ENCODE data around the gene PTPRN.
"Not testable (repeated sequence)": the region's sequence is repeated elsewhere in the genome, so short reads cannot be mapped to it uniquely, and the experiment has no call there.

The PTPRN gene

DNA sequence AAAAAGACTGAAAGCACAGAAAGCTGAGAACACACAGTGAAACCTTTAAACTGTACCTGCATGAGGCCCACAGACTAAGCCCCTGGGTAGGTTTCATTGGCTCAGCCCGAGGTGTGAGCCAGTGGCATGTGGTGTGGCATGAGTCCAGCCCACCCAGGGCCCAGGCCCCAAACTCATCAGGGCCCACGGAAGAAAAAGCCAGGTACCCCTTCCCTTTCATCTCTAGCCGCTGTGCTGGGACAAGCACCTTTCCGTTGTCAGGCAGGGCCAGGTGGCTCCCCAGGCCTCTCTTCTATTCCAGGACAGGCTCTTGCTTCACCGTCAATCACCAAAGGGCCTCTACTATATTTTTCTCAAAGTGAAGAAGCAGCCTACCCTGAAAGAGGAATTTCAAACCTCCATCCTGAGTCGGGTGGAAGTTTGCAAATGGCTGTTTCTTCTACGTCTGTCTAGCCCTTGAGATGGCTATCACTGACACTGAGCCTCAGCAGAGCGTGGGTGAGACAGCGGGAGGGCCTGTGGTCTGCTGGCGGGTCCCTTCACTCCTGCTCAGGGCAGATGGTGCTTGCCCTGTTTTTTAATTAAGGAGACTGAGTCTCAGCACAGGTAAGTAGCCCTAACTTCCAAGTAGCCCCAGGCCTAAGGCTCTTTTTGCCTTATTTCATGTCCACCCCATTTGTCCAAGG, 21.5 kb downstream of the PTPRN start:
- H3K36me3 ChIP-seq (ENCODE audit: control insufficient read depth, insufficient read depth, low read length), result no peaks in the 10 kb centered on the region
- no peak overlapping the region for H3K4me3 ChIP-seq (ENCODE audit: insufficient read depth, low read depth, low read length)
- H3K4me1 ChIP-seq (ENCODE audit: control insufficient read depth, insufficient read depth, low read length), result peaks cover 8% of the 10 kb centered on the region
- H3K9me3 ChIP-seq (ENCODE audit: control insufficient read depth, low read length), result no peaks in the 10 kb centered on the region
- no peak overlapping the region for H3K27ac ChIP-seq (ENCODE audit: insufficient read depth, low read depth, low read length, poor library complexity, severe bottlenecking)
- 91 to 93% methylated on average over 10 of the region's 10 CpGs for WGBS, 2 experiments
- H3K27me3 ChIP-seq (ENCODE audit: control insufficient read depth, insufficient read depth, low read length, poor library complexity, severe bottlenecking), result no peaks in the 10 kb centered on the region

DNA sequence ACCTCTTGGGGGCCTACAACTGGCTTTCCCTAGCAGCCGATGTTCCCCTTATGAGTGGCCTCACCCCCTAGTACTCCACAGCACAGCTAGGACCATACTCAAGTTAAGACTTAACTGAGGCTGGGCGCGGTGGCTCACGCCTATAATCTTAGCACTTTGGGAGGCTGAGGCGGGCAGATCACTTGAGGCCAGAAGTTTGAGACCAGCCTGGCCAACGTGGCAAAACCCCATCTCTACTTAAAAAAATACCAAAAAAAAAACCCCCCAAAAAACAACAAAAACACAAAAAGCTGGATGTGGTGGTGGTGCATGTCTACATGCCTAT, 22.1 kb downstream of the PTPRN start:
- not testable (repeated sequence) for H3K9me3 ChIP-seq (ENCODE audit: control insufficient read depth, low read length); H3K4me1 ChIP-seq (ENCODE audit: control insufficient read depth, insufficient read depth, low read length); H3K4me3 ChIP-seq (ENCODE audit: insufficient read depth, low read depth, low read length); H3K27ac ChIP-seq (ENCODE audit: insufficient read depth, low read depth, low read length, poor library complexity, severe bottlenecking); H3K36me3 ChIP-seq (ENCODE audit: control insufficient read depth, insufficient read depth, low read length); H3K27me3 ChIP-seq (ENCODE audit: control insufficient read depth, insufficient read depth, low read length, poor library complexity, severe bottlenecking)
- WGBS, 2 experiments, result 89 to 94% methylated on average over 5 to 6 of the region's 6 CpGs

DNA sequence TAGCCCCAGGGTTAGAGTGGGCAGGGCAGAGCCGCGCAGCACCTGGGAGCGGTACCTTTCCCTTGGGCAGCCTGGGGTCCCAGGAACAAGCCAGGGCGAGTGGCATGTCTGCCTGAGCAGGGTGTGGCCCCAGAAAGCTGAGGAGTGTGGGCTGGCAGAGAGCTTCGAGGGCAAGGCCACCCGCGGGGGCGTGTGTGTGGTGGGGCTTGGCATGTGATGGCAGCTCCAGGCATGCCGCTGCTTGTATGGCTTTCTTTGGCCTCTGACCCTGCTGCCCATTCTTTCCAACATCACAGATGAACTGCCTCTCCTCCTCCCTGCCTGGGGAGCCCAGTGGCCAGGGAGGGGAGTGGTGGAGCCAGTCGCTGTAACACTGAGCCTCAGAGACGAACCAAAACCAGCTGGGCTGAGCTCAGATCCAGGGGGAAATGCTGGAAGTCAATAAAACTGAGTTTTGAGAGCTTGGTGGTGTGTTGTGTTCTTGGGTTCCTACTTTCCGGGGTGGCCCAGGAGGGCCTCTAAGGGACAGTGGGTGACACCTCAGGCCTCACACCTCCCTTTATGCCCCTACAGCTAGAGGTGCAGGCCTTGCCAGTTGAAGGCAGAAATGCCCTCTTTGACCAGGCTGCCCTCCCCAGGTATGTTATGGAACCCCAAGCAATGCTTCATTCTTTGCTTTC, 22.6 kb downstream of the PTPRN start:
- H3K36me3 ChIP-seq (ENCODE audit: control insufficient read depth, insufficient read depth, low read length), result peaks cover 3% of the 10 kb centered on the region
- peaks cover 8% of the 10 kb centered on the region for H3K4me1 ChIP-seq (ENCODE audit: control insufficient read depth, insufficient read depth, low read length)
- no peaks in the 10 kb centered on the region for H3K27me3 ChIP-seq (ENCODE audit: control insufficient read depth, insufficient read depth, low read length, poor library complexity, severe bottlenecking)
- no peak overlapping the region for H3K27ac ChIP-seq (ENCODE audit: insufficient read depth, low read depth, low read length, poor library complexity, severe bottlenecking)
- H3K4me3 ChIP-seq (ENCODE audit: insufficient read depth, low read depth, low read length), result no peak overlapping the region
- 87 to 92% methylated on average over 12 of the region's 12 CpGs for WGBS, 2 experiments
- H3K9me3 ChIP-seq (ENCODE audit: control insufficient read depth, low read length), result no peaks in the 10 kb centered on the region

DNA sequence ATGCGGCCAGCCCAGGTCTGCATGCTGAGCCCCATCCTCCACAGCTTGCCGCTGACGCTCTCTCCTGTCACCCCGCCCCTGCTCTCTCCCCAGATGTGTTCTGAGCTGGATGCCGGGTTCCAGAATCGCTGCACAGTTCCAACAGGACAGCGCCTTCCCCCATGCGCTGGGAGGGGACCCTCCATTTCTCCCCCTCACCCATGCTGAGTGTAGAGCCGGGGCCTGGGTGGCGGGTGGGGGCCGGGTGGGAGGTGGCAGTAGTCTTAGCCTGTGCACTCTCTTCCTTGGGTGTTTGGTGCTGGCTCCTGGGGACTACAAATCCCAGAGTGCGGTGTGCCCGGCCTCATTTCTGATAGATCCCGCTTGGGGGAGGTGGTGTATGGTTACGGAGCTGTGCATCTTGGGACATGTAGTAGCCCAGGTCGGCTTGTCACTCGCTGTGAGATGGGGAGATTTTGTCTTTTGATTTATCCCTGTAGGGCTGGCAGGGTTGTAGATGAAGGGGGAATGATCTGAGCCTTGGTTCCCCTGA, 23.2 kb downstream of the PTPRN start:
- peaks cover 4% of the 10 kb centered on the region for H3K36me3 ChIP-seq (ENCODE audit: control insufficient read depth, insufficient read depth, low read length)
- no peak overlapping the region for H3K27ac ChIP-seq (ENCODE audit: insufficient read depth, low read depth, low read length, poor library complexity, severe bottlenecking)
- WGBS, 2 experiments, result 55 to 62% methylated on average over 17 of the region's 17 CpGs
- peaks cover 8% of the 10 kb centered on the region for H3K4me1 ChIP-seq (ENCODE audit: control insufficient read depth, insufficient read depth, low read length)
- H3K9me3 ChIP-seq (ENCODE audit: control insufficient read depth, low read length), result no peaks in the 10 kb centered on the region
- H3K4me3 ChIP-seq (ENCODE audit: insufficient read depth, low read depth, low read length), result no peak overlapping the region
- H3K27me3 ChIP-seq (ENCODE audit: control insufficient read depth, insufficient read depth, low read length, poor library complexity, severe bottlenecking), result no peaks in the 10 kb centered on the region

DNA sequence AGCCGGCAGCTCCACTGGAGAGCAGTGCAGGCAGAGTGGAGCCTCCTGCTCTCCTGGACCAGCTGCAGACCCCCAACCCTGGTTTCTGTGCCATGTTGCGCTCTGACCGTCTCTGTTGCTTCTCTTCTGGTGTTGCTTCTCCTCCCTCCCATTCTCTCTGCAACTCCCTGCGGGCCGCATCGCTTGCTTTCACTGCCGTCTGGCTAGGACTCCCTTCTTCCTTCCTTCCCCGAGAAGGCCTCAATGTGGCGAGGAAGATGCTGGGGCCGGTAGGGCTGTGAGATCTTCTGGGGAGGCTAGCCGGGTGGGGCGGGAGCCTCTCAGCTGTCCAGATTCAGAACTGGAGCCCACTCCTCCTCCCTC, 23.8 kb downstream of the PTPRN start:
- 96% methylated on average over 12 of the region's 12 CpGs for WGBS, 2 experiments
- Histone ChIP-seq H3K27me3 (ENCODE audit: control insufficient read depth, insufficient read depth, low read length, poor library complexity, severe bottlenecking) (no peaks in the 10 kb centered on the region), H3K4me3 (ENCODE audit: insufficient read depth, low read depth, low read length) (no peak overlapping the region), H3K9me3 (ENCODE audit: control insufficient read depth, low read length) (no peaks in the 10 kb centered on the region), H3K27ac (ENCODE audit: insufficient read depth, low read depth, low read length, poor library complexity, severe bottlenecking) (no peak overlapping the region), H3K36me3 (ENCODE audit: control insufficient read depth, insufficient read depth, low read length) (peaks cover 4% of the 10 kb centered on the region), H3K4me1 (ENCODE audit: control insufficient read depth, insufficient read depth, low read length) (peaks cover 8% of the 10 kb centered on the region)

DNA sequence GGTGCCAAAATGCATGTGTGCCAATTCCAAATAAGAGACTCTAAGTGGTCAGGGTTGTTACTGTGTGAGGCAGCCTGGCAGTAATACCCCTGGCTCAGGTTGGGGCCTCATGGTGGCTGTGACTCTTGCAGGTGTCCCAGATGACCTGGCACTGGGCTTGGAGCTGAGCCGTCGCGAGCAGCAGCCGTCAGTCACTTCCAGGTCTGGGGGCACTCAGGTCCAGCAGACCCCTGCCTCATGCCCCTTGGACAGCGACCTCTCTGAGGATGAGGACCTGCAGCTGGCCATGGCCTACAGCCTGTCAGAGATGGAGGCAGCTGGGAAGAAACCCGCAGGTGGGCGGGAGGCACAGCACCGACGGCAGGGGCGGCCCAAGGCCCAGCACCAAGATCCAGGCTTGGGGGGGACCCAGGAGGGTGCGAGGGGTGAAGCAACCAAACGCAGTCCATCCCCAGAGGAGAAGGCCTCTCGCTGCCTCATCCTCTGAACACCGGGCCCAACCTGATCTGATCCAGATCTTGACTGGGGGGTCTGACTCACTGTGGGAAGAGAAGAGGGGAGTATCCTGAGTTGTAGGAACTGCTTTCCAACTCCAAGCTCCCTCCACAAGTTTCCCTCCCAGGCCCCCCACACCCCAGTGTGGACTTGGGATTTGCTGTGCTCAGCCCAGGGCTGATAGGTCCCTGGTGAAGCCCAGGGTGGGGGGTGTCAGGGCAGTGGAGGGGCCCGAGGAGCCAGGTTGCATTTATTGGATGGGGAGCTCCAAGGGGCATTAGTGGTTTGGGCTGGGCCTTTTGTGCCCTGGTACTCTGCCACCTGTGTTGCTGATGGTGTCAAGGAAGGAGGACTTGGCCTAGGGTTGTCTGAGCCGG, 24.5 kb downstream of the PTPRN start:
- Histone ChIP-seq H3K4me1 (ENCODE audit: control insufficient read depth, insufficient read depth, low read length) (peaks cover 11% of the 10 kb centered on the region), H3K4me3 (ENCODE audit: insufficient read depth, low read depth, low read length) (no peak overlapping the region), H3K9me3 (ENCODE audit: control insufficient read depth, low read length) (no peaks in the 10 kb centered on the region), H3K27me3 (ENCODE audit: control insufficient read depth, insufficient read depth, low read length, poor library complexity, severe bottlenecking) (no peaks in the 10 kb centered on the region), H3K27ac (ENCODE audit: insufficient read depth, low read depth, low read length, poor library complexity, severe bottlenecking) (no peak overlapping the region), H3K36me3 (ENCODE audit: control insufficient read depth, insufficient read depth, low read length) (peaks cover 4% of the 10 kb centered on the region)
- WGBS, 2 experiments, result 96 to 97% methylated on average over 16 of the region's 16 CpGs

DNA sequence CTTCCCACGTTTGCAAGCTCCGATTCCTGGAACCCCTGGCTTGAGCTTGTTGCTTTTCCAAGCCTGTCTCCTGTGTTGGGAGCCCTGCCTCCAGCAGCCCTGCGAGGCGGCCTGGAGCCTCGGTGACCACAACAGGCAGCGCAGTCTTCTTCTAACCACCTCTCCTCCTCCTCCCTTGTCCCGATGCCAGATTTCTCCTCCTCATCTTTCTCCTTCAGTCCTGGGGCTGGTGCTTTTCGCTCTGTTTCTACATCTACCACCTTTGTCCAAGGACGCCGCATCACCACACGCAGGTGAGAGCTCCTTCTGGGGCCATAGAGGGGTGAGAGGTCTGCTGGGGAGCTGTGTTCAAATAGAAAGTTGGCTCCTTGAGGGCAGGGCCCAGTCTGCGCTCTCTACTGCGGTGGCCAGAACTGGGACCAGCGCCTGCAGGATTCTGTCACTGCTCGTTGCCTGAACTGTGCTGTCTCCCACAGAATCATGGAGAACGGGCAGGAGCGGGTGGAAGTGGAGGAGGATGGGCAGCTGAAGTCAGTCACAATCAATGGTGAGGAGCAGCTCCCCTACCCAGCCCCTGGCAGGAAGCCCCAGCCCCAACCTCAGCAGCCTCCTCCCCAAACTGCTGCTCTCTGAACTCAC, 26.1 kb downstream of the PTPRN start:
- Histone ChIP-seq H3K4me3 (ENCODE audit: insufficient read depth, low read depth, low read length) (no peak overlapping the region), H3K9me3 (ENCODE audit: control insufficient read depth, low read length) (no peaks in the 10 kb centered on the region), H3K27me3 (ENCODE audit: control insufficient read depth, insufficient read depth, low read length, poor library complexity, severe bottlenecking) (no peaks in the 10 kb centered on the region), H3K4me1 (ENCODE audit: control insufficient read depth, insufficient read depth, low read length) (peaks cover 20% of the 10 kb centered on the region), H3K36me3 (ENCODE audit: control insufficient read depth, insufficient read depth, low read length) (peaks cover 4% of the 10 kb centered on the region), H3K27ac (ENCODE audit: insufficient read depth, low read depth, low read length, poor library complexity, severe bottlenecking) (no peak overlapping the region)
- 94 to 95% methylated on average over 17 of the region's 17 CpGs for WGBS, 2 experiments

DNA sequence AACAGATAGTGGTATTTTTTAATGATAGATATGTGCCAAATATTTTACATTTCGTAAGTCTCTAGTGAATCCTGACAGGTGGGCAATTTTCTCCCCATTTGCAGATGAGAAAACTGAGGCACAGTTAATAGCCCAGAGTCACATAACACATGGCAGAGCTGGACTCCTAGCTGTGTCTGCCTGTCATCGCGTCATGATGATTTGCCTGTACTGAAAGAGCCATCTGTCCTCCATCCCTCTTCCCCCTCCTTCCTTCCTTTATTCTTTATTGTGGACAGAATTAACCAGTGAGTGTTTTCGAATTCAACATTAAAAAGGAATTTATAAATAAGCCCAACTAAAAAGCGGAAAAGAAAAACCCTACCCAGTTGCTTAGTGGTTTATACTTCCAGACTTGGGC, 26.8 kb downstream of the PTPRN start:
- H3K4me1 ChIP-seq (ENCODE audit: control insufficient read depth, insufficient read depth, low read length), result peaks cover 23% of the 10 kb centered on the region
- peaks cover 4% of the 10 kb centered on the region for H3K36me3 ChIP-seq (ENCODE audit: control insufficient read depth, insufficient read depth, low read length)
- H3K27ac ChIP-seq (ENCODE audit: insufficient read depth, low read depth, low read length, poor library complexity, severe bottlenecking), result no peak overlapping the region
- 92 to 99% methylated on average over 5 of the region's 5 CpGs for WGBS, 2 experiments
- no peaks in the 10 kb centered on the region for H3K9me3 ChIP-seq (ENCODE audit: control insufficient read depth, low read length)
- H3K4me3 ChIP-seq (ENCODE audit: insufficient read depth, low read depth, low read length), result no peak overlapping the region
- H3K27me3 ChIP-seq (ENCODE audit: control insufficient read depth, insufficient read depth, low read length, poor library complexity, severe bottlenecking), result no peaks in the 10 kb centered on the region

DNA sequence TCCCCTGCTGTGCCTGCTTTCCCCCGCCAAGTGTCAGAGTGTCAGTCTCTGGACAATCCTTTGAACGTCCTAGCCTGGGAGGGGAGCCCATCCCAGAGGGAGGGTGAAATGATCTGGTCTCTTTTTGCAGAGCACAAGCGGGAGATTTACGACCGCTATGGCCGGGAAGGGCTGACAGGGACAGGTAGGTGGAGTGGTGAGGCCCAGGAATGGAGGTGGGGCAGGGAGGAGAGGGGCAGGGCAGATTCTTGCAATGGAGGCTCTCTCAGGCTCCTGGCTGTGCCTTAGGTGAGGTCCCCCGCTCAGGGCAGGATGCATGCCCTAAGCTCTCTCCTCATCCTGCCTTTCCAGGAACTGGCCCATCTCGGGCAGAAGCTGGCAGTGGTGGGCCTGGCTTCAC, 27.6 kb downstream of the PTPRN start:
- no peaks in the 10 kb centered on the region for H3K27me3 ChIP-seq (ENCODE audit: control insufficient read depth, insufficient read depth, low read length, poor library complexity, severe bottlenecking)
- H3K27ac ChIP-seq (ENCODE audit: insufficient read depth, low read depth, low read length, poor library complexity, severe bottlenecking), result no peak overlapping the region
- peaks cover 20% of the 10 kb centered on the region for H3K4me1 ChIP-seq (ENCODE audit: control insufficient read depth, insufficient read depth, low read length)
- no peaks in the 10 kb centered on the region for H3K9me3 ChIP-seq (ENCODE audit: control insufficient read depth, low read length)
- 80 to 81% methylated on average over 8 of the region's 8 CpGs for WGBS, 2 experiments
- no peak overlapping the region for H3K4me3 ChIP-seq (ENCODE audit: insufficient read depth, low read depth, low read length)
- H3K36me3 ChIP-seq (ENCODE audit: control insufficient read depth, insufficient read depth, low read length), result peaks cover 4% of the 10 kb centered on the region

DNA sequence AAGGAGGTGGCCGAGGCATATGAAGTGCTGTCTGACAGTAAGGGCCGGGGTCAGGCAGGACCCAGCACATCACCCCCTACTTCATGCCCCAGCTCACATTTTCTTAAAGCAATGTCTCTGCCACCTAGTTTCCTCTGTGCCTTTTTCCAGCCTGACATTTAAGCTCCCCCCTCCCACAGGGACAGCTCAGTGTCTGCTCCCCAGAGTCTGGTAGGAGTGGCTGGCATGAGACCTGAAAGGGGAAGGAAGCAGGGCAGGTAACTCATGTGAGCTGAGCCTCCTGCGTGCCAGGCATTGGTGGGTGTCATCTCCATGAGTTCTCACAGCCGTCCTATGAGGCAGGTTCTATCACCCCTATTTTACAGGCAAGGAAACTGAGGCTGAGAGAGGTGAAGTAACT, 28.6 kb downstream of the PTPRN start:
- H3K36me3 ChIP-seq (ENCODE audit: control insufficient read depth, insufficient read depth, low read length), result peaks cover 4% of the 10 kb centered on the region

More for the DNA sequence above, 28.6 kb downstream of the PTPRN start:
- no peaks in the 10 kb centered on the region for H3K9me3 ChIP-seq (ENCODE audit: control insufficient read depth, low read length)
- H3K27me3 ChIP-seq (ENCODE audit: control insufficient read depth, insufficient read depth, low read length, poor library complexity, severe bottlenecking), result no peaks in the 10 kb centered on the region
- no peak overlapping the region for H3K4me3 ChIP-seq (ENCODE audit: insufficient read depth, low read depth, low read length)
- H3K4me1 ChIP-seq (ENCODE audit: control insufficient read depth, insufficient read depth, low read length), result peaks cover 15% of the 10 kb centered on the region
- no peak overlapping the region for H3K27ac ChIP-seq (ENCODE audit: insufficient read depth, low read depth, low read length, poor library complexity, severe bottlenecking)
- 94 to 97% methylated on average over 4 of the region's 4 CpGs for WGBS, 2 experiments
